Activated naive CD8-positive, alpha-beta T cell (primary cell): ENCODE measurements around the gene NFAM1.

Experiments
- H3K27ac Mint-ChIP-seq: one replicate; pipeline ENCODE4 v1.8.0; 2021; ENCODE audit warnings: mixed read lengths
- H3K27me3 Mint-ChIP-seq: one replicate; pipeline ENCODE4 v1.8.0; 2021; ENCODE audit warnings: mixed read lengths
- H3K36me3 Mint-ChIP-seq: one replicate; pipeline ENCODE4 v1.8.0; 2021; ENCODE audit warnings: mixed read lengths
- H3K4me1 Mint-ChIP-seq: one replicate; pipeline ENCODE4 v1.8.0; 2021; ENCODE audit warnings: low read depth, mixed read lengths
- H3K4me3 Mint-ChIP-seq: one replicate; pipeline ENCODE4 v1.8.0; 2021; ENCODE audit warnings: mild to moderate bottlenecking, mixed read lengths
- H3K9me3 Mint-ChIP-seq: one replicate; pipeline ENCODE4 v1.8.0; 2021; ENCODE audit warnings: low read depth, mixed read lengths

NFAM1 gene

DNA sequence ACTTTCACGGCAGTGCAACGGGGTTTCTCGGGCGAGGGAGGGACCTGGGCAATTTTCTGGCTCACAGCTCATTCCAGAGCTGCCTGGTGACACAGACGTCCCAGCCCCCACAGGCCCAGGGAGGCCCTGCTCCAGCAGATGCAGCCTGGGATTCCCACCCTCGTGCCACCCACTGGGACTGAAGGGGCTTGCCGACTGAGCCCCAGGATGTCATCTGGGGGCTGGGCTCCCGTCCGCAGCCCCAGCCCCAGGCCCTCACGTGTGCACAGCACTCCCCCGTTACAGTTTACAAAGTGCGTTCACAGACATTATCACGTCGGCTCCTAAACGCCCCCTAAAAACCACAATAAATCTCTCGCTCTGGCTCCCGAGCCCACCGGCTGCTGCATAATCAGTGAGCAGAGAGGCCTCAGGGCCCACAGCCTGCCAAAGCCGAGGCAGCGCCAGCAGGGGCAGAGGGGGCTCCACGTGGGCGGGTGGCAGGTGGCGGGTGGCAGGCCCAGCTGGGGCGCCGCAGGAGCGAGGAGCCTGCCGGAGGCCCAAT, 84.8 kb downstream of the NFAM1 start:
- H3K27ac Mint-ChIP-seq, result no peak overlapping the region

DNA sequence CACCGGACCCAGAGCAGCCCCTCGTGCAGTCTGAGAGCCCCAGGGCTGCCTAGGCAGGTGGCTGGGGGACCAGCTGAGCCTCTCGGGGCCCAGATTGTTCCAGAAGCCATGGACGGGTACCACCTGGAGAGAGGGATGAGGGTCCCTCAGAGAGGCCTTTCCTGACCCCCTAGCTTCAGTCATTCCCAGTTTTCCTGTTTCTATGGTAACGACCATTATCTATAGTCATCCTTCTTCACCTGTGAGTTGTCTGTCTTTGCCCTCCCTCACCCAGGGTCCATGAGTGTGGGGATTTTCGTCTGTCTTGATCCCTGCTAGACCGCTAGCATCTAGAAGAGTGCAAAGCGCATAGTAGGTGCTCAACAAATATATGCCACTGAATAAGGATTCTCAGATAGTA, 85.5 kb downstream of the NFAM1 start:
- Mint-ChIP-seq H3K36me3 (peaks cover 2% of the 10 kb centered on the region), H3K27me3 (no peaks in the 10 kb centered on the region), H3K4me3 (no peak overlapping the region), H3K4me1 (peaks cover 13% of the 10 kb centered on the region), H3K9me3 (no peaks in the 10 kb centered on the region), H3K27ac (no peak overlapping the region)

More for the DNA sequence above, 84.8 kb downstream of the NFAM1 start:
- H3K9me3 Mint-ChIP-seq, result no peaks in the 10 kb centered on the region
- H3K36me3 Mint-ChIP-seq, result peaks cover 2% of the 10 kb centered on the region
- H3K4me3 Mint-ChIP-seq, result no peak overlapping the region
- H3K27me3 Mint-ChIP-seq, result no peaks in the 10 kb centered on the region
- H3K4me1 Mint-ChIP-seq, result peaks cover 7% of the 10 kb centered on the region

DNA sequence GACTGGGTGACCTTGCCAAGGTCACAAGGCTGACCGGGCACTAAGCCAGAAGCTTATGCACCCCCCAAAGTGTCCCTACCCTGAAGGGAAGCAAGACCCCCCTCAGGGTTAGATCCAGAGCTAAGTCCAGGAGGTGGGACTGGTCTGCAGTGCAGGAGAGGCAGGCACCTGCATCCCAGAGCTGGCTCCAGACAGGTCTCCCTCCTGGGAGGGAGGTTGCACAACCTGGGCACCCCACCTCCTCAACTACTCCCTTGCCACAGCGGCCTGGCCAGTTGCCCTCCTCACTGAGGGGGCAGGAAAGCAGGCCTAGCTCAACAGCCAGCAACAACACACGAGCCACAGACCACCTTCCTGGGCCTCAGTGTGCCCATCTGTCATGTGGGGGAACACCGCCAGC, 86.7 kb downstream of the NFAM1 start:
- Mint-ChIP-seq H3K4me3 (peak overlapping the region; percentile 17), H3K36me3 (peaks cover 2% of the 10 kb centered on the region), H3K27ac (no peak overlapping the region), H3K9me3 (no peaks in the 10 kb centered on the region), H3K27me3 (no peaks in the 10 kb centered on the region), H3K4me1 (peaks cover 15% of the 10 kb centered on the region)

DNA sequence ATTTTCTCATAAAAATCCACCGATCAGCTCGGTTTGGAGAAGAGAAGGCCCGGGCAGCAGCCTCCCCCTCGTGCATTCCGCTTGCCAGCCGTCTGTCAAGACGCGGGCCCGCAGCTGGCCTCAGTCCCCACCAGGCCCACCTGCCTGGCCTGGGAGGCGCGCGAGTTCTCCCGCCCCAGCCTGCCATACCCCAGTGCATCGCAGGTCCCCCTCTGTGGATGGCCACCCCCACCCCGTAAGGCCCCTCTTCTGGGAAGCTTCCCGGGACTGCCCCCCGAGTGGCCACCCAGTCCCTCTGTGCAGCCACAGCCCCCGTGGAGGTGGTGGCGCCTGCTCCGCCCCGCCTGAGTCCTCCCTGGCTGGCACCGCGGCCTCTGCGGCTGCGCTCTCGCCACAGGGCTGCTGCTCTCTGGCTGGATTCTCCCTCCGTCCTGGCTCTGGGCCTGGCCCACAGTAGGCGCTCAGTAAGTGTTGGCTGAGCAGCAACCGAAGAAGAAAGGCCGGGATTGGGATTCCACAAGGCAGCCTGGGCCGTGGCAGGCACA, 87.8 kb downstream of the NFAM1 start:
- Mint-ChIP-seq H3K27me3 (no peaks in the 10 kb centered on the region), H3K4me3 (peak overlapping the region; percentile 58), H3K36me3 (no peaks in the 10 kb centered on the region), H3K9me3 (no peaks in the 10 kb centered on the region), H3K27ac (no peak overlapping the region), H3K4me1 (peaks cover 15% of the 10 kb centered on the region)

DNA sequence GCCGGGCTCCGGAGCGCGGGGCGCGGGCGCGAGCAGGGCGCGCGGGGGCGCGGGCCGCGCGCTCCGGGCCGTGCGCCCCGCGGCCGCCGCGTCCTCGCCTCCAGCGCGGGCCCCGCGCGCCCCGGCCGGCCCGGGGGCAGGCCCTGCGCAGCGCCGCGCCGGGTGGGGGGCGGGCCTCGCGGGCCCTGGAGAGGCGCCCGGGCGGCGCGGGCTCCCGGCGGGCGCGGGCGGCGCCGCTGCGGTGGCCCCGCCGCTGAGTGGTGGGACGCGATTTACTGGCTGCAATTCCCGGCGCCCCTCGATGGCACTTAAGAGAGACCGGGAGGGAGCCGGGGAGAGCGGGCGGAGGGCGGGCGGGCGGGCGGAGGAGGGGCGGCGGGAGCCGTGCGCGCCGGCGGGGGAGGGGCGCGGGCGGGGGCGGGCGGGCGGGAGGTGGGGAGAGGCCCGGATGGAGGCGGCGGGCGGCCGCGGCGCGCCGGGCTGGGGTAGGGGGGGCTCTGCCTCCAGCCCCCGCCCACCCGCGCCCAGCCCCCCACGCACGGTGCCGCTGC, 88.6 kb downstream of the NFAM1 start:
- Mint-ChIP-seq H3K36me3 (no peaks in the 10 kb centered on the region), H3K4me3 (no peak overlapping the region), H3K27me3 (no peaks in the 10 kb centered on the region), H3K9me3 (no peaks in the 10 kb centered on the region), H3K4me1 (peaks cover 15% of the 10 kb centered on the region), H3K27ac (no peak overlapping the region)

DNA sequence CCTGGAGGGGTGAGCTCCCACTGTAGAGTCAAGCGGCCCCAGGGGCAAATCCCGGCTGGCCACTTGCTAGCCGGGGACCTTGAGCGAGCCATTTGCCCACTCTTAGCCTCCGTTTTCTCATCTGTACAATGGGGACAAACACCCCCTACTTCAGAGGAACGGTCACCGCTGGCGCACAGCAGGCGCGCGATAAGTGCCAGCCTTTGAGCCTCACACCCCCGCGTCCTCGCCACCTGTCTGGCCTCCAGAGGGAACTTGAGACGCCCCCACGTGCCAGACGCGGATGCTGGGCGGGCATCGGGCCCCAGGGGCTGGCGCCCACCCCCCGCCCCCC, 89.1 kb downstream of the NFAM1 start:
- Mint-ChIP-seq H3K4me1 (peaks cover 15% of the 10 kb centered on the region), H3K36me3 (no peaks in the 10 kb centered on the region), H3K27ac (no peak overlapping the region), H3K27me3 (no peaks in the 10 kb centered on the region), H3K9me3 (no peaks in the 10 kb centered on the region), H3K4me3 (peak overlapping the region; percentile 84)

DNA sequence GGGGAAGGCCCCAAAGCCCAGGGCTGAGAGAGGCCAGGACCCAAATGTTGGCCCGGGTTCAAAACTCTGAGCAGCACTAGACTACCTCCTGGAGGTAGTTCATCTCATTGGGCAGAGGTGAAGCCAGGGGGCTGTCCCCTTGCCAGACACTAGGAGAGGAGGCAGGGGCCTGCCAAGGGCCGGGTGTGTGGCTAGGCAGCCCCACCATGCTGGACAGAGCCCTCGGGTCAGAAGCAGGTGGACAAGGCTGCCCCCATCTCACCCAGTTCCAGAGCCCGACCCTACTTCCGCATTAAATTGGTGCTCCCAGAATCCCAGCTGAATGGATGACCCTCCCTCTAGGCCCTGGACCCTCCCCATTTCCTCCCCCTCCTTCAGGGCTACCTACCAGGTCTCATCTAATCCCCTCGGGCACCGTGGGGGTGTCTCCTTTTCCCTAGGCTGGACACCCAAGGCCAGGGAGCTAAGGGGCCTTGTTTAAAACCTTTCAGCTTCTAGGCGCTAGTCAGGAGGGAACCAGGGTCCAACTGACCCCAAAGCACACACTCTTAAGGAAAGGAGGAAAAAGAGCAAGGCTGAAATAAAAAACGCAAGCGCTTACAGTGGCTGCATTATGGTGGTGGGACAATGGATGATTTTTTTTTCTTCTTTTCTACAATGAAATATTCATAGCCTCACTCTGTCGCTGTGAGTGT, 89.6 kb downstream of the NFAM1 start:
- Mint-ChIP-seq H3K27me3 (no peaks in the 10 kb centered on the region), H3K4me1 (peaks cover 15% of the 10 kb centered on the region), H3K4me3 (peak overlapping the region; percentile 84), H3K9me3 (no peaks in the 10 kb centered on the region), H3K36me3 (no peaks in the 10 kb centered on the region), H3K27ac (no peak overlapping the region)

DNA sequence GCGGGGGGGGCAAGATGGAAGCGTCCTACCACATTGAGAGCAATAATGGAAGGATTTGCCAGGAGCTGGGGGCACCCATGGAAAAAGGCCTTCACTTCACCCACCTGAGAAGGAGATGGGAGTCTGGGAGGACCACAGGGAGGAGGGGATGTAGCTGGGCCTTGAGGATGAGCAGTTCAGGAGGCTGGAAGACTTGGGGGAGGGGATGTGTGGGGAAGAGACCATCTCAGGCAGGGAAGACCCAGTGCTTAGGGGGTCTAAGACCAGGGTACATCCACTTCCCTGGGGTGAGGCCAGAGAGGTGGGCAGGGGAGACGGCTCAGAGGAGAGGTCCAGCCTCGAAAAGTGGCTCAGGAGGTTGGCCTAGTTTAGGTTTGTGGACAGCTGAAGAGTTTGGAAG, 90.4 kb downstream of the NFAM1 start:
- no peak overlapping the region for H3K27ac Mint-ChIP-seq
- H3K4me1 Mint-ChIP-seq, result peaks cover 17% of the 10 kb centered on the region
- no peaks in the 10 kb centered on the region for H3K36me3 Mint-ChIP-seq
- no peaks in the 10 kb centered on the region for H3K27me3 Mint-ChIP-seq
- H3K4me3 Mint-ChIP-seq, result peak overlapping the region; percentile 84
- H3K9me3 Mint-ChIP-seq, result no peaks in the 10 kb centered on the region

DNA sequence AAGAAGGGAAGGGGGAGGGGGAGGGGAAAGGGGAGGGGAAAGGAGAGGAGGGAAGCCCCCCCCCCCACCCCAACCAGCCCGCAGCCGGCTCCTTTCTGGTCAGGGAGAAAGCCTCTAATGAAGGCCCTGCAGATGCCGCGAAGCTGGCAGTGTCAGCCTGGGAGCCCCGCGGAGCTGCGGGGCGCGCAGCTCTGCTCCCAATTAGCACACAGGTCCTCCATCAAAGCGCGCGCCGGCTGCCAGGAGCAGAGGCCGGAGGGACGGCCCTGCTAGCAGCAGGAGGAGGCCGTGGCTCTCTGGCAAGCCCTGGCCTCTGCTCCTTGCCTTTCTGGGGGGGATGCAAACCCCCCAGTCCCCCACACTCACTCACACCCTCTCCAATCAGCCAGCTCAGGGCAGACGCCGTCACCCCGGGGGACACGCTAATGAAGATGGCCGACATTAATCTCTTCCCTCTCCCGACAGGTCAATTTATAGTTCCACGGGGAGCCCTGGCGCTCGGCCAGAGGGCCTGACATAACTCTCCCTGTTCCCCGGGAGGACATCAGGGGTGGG, 91.3 kb downstream of the NFAM1 start:
- Mint-ChIP-seq H3K27me3 (no peaks in the 10 kb centered on the region), H3K36me3 (no peaks in the 10 kb centered on the region), H3K4me1 (peaks cover 17% of the 10 kb centered on the region), H3K27ac (peak overlapping the region; percentile 22), H3K4me3 (no peak overlapping the region), H3K9me3 (no peaks in the 10 kb centered on the region)

DNA sequence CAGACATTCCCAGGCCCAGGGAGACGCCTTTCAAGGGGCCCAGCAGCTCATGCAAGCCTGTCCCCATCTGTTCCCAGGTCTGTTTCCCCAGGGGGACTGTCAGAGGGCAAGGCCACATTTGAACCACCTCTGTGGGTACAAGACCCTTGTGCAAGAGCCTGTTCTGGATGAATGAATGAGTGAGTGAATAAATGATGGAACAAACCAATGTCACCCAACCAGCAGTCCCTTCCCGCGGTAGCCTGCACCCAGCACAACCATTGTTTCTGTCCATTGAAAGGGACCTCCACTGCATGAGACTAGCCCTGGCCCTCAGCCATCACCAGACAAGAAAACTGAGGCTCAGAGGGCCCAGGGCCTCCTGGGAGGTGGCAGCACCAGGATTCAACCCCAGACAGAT, 92.1 kb downstream of the NFAM1 start:
- H3K4me3 Mint-ChIP-seq, result no peak overlapping the region
- no peaks in the 10 kb centered on the region for H3K9me3 Mint-ChIP-seq
- H3K36me3 Mint-ChIP-seq, result no peaks in the 10 kb centered on the region
- H3K27me3 Mint-ChIP-seq, result no peaks in the 10 kb centered on the region
- peaks cover 20% of the 10 kb centered on the region for H3K4me1 Mint-ChIP-seq
- H3K27ac Mint-ChIP-seq, result no peak overlapping the region

DNA sequence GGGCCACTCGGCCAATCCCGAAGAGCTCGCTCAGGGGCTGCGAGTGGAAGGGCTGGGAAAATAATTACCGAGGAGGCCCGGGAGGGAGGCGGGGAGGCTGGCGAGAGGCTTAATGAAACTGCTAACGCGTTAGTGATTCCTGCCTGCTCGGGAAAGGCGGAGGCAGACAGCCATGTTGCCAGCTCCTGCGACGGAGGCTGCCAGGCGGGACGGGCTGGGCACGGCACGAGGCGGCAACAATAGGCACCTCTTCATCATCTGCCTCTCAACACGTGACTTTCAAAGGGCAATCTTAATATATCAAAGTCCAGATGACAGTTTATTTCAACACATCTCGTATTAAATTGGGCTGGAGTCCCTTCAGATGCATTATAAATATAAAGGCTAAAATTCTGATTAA, 93.7 kb downstream of the NFAM1 start:
- H3K27me3 Mint-ChIP-seq, result no peaks in the 10 kb centered on the region
- no peaks in the 10 kb centered on the region for H3K36me3 Mint-ChIP-seq
- H3K9me3 Mint-ChIP-seq, result no peaks in the 10 kb centered on the region
- H3K27ac Mint-ChIP-seq, result no peak overlapping the region
- peaks cover 22% of the 10 kb centered on the region for H3K4me1 Mint-ChIP-seq
- no peak overlapping the region for H3K4me3 Mint-ChIP-seq

DNA sequence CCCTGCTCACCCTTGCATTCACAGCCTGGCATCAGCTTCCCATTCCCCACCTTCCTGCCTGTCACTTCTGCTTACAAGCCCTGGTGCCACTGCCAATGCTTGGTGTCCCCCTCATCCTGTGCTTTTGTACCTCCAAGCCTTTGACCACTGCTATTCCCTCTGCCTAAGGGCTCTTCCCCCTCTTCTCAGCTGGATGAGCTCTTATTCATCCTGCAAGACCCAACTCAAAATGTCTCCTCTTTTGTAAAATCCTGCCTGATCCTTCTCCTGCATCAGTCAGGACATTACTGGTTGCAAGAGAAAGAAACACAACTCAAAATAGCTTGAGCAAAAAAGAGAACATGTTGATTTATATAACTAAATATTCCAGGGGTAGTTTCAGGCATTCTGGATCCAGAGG, 94.8 kb downstream of the NFAM1 start:
- Mint-ChIP-seq H3K9me3 (no peaks in the 10 kb centered on the region), H3K4me1 (peaks cover 21% of the 10 kb centered on the region), H3K27ac (no peak overlapping the region), H3K4me3 (no peak overlapping the region), H3K36me3 (no peaks in the 10 kb centered on the region), H3K27me3 (no peaks in the 10 kb centered on the region)

DNA sequence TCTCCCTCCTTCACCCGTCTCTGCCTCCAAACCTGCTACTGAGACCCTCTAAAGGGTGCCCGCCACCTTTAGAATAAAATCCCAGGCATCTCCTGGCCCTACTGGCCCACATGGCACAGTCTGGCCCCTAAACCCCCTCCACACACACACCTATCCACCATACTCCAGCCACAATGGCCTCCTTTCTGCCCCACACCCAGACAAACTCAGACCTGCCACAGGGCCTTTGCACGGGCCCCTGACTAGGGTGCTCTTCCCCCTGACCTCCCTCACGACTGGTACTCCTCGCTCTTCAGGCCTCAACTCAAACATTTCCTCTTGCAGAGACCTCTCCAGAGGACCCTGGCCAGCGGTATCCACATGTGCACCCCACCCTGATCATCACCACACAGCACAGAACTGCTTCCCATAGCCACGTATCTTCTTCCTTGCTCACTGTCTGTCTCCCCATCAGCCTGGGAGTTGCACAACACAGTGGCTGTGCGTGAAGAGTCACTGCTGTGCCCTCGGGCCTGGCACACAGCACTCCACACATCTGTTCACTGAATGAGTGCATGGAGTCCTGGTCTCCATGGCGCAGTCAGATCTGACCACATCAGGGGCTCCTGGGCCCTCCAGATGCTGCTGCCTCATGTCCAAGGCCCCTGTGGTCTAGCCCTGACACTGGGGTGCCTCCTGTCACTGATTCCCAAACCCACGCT, 95.5 kb downstream of the NFAM1 start:
- Mint-ChIP-seq H3K27me3 (no peaks in the 10 kb centered on the region), H3K9me3 (no peaks in the 10 kb centered on the region), H3K27ac (no peak overlapping the region), H3K4me1 (peaks cover 19% of the 10 kb centered on the region), H3K4me3 (no peak overlapping the region), H3K36me3 (no peaks in the 10 kb centered on the region)

DNA sequence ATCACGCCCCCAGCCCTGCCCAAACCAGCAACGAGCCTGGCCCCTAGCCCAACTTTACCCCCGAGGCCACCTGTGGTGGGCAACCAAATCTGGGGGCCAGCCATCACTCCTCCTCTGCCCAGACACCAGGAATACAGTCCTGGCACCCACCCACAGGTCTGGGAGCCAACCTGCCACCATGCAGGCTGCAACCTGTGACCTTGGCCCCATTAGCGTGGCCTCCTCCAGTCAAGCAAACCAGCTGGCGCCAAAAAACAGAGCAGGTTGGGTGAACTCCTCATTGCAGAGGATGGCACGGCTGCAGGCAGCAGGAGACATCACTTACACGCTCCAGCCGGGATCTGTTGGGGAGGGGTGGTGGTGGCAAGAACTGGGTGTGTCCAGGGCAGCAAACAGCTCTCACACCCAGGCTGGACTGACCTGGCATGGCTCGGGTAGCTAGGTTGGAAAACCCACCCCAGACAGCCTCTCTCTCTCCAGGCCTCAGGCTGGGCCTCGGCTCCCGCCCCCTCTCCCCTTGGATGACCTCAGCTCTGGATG, 96.3 kb downstream of the NFAM1 start:
- no peaks in the 10 kb centered on the region for H3K27me3 Mint-ChIP-seq
- H3K4me1 Mint-ChIP-seq, result peaks cover 18% of the 10 kb centered on the region
- H3K4me3 Mint-ChIP-seq, result no peak overlapping the region
- H3K36me3 Mint-ChIP-seq, result no peaks in the 10 kb centered on the region
- no peaks in the 10 kb centered on the region for H3K9me3 Mint-ChIP-seq
- H3K27ac Mint-ChIP-seq, result no peak overlapping the region
